ENCODE data around the gene FAHD1.

Gene FAHD1

DNA sequence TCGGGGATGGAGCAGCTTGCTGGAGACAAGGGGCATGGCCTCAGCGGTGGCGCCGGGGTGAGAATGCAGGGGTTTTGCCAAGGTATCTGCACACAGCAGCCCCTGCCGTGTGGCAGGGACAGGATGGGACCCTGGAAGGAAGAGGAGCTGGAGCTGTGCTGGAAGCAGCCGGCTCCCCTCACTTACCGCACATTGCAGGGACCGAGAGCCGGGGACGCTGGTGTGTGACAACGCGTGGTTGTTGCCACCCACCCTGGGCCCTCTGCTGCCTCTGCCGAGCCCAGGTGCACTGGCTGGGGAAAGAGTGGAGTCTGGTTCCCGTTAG is 41.2 kb upstream of the FAHD1 start:
- no peak for TF ChIP-seq GATA2 (IDR thresholded peaks at IDR 0.05; ENCODE audit: low read depth, low read length)
- no peak for TF ChIP-seq GATA3 (IDR thresholded peaks at IDR 0.05; ENCODE audit: low read depth, low read length)

DNA sequence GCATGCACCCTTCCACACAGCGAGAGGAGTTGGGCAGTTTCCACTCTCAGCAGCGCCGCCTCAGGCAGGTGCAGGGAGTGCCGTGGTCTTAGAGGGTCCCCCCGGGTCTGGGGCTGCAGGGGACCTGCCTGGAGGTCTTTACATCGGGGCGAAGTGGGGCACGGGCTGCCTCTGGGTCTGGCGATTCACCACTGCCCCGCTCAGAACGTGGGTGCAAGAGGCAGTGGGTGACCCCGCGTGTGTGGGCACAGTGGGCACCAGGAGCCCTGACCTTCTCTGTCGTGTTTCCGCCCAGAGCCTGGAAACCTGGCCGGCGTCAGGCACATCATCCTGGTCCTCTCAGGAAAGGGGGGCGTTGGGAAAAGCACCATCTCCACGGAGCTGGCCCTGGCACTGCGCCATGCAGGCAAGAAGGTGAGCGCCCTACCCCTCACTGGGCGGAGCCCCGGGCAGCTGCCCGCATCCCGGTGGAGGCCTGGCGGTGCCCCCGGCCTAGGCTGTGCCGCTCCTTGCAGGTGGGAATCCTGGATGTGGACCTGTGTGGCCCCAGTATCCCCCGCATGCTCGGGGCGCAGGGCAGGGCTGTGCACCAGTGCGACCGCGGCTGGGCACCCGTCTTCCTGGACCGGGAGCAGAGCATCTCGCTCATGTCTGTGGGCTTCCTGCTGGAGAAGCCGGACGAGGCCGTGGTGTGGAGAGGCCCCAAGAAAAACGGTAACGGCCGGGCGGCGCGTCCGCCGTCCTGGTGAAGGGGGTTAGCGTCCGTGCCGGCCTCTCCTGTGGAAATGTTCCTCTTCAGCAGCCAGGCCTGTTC is 40.6 kb upstream of the FAHD1 start:
- no peak for TF ChIP-seq GATA3 (IDR thresholded peaks at IDR 0.05; ENCODE audit: low read depth, low read length)
- no peak for TF ChIP-seq GATA2 (IDR thresholded peaks at IDR 0.05; ENCODE audit: low read depth, low read length)

DNA sequence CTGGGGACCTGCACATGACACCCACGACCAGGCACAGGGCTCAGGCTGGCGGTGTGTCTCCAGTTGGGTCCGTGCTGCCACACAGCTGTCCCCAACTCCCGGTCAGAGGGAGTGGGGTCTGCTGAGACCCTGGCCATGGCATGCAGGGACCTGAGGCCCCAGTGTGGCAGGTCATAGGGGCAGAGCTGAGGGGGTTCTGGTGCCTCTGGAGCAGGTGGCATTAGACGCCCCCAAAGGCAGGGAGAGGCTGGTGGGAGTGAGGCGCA is 40.0 kb upstream of the FAHD1 start:
- TF ChIP-seq GATA3 (IDR thresholded peaks at IDR 0.05; ENCODE audit: low read depth, low read length) (no peak), GATA2 (IDR thresholded peaks at IDR 0.05; ENCODE audit: low read depth, low read length) (no peak)

DNA sequence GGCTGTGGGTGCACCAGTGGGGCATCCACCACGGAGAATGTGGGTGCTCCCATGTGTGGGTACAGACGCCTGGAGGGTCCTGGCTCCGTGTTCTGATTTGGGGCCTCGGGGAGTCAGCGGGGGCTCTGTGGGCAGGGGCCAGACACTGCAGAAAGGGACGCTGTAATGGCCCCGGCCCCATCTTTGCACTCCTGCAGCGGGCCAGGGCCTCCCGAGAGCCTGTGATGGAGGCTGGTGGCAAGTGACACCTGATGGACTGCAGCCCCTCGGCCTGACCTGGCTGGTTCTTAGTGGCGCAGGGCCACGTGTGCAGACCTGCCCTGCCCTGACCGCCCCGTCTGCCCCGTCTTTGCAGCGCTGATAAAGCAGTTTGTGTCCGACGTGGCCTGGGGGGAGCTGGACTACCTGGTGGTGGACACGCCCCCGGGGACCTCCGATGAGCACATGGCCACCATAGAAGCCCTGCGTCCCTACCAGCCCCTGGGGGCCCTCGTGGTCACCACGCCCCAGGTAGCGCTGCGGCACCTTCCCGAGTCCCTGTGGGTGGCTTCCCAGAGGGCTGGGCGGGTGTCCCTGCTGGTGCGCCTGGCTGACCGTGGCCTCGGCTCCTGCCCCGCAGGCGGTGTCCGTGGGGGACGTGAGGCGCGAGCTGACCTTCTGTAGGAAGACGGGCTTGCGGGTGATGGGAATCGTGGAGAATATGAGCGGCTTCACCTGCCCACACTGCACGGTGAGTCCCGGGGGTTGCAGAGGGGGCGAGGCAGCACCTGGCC is 39.5 kb upstream of the FAHD1 start:
- no peak for TF ChIP-seq GATA2 (IDR thresholded peaks at IDR 0.05; ENCODE audit: low read depth, low read length)
- TF ChIP-seq GATA3 (IDR thresholded peaks at IDR 0.05; ENCODE audit: low read depth, low read length) = no peak

DNA sequence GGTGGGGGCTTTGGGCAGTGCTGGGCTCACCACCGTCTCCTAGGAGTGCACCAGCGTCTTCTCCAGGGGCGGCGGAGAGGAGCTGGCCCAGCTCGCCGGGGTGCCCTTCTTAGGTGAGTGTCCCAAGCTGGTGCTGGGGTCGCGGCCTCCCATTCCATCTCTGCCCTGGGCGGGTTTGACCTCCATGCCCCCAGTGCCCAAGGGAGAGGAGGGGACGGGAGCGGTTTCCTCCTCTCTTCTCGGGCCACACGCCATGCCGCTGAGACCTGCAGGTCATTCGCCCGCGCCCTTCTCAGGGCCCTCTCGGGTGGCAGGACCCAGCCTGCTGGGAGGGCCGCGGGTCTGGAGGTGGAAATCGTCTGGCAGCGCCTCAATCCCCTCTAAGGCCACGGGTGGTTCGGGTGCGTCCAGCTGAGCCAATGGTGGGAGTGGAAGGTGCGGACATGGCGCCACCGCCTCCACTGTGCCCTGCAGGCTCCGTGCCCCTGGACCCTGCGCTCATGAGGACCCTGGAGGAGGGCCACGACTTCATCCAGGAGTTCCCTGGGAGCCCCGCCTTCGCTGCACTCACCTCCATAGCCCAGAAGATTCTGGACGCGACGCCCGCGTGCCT is 38.8 kb upstream of the FAHD1 start:
- TF ChIP-seq GATA3 (IDR thresholded peaks at IDR 0.05; ENCODE audit: low read depth, low read length) (no peak), GATA2 (IDR thresholded peaks at IDR 0.05; ENCODE audit: low read depth, low read length) (no peak)

DNA sequence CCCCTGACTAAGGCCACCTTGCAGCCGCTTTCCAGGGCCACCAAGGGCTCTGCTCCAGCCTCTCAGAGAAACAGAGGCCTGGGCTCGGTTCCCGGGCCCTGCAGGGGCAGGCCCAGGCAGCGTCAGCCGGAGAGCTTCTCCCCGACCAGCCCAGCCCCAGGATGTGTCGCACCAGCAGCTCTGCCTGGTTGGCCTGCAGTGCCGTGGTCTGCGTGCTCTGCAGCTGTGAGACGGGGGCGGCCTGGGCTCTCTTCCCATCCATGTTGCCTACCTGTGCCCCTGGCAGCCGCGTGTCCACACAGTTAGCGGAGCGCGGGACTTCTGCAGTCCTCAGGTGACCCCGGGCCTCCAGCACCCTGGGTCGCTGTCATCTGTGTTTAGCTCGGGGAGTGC is 38.3 kb upstream of the FAHD1 start:
- TF ChIP-seq GATA3 (IDR thresholded peaks at IDR 0.05; ENCODE audit: low read depth, low read length) (no peak), GATA2 (IDR thresholded peaks at IDR 0.05; ENCODE audit: low read depth, low read length) (no peak)

DNA sequence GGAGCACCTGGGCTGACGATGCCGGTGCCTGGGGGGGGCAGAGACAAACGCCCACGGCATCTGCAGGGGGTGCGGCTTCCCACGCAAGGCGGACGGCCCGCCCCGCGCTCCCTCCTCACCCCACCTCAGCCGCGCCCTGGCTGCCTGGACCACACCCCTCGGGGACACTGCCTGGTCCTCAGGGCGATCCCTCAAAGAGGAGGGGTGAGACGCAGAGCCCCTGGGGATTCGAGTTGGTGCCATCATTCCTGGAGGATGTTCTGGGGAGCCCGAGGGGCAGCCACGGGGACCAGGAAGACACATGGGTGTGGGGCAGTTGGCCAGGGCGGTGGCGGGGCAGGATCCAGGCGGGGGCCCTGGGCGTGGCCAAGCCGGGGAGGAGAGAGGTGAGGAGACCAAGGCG is 37.4 kb upstream of the FAHD1 start:
- TF ChIP-seq GATA3 (IDR thresholded peaks at IDR 0.05; ENCODE audit: low read depth, low read length) = no peak
- no peak for TF ChIP-seq GATA2 (IDR thresholded peaks at IDR 0.05; ENCODE audit: low read depth, low read length)

DNA sequence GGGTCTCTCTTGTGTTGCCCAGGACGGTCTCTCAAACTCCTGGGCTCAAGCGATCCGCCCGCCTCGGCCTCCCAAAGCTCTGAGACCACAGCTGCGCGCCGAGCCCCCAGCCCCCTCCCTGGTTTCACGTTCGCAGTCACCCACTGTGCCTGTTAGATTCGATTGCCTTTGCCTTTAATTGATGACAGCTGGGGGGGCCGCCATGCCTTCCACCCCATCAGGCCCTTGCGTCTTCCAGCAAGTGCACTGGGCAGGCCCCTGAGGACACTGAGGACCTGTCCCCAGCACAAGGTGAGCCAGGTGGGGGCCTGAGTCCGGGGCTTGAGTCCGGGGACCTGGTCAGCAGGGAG is 36.8 kb upstream of the FAHD1 start:
- TF ChIP-seq GATA3 (IDR thresholded peaks at IDR 0.05; ENCODE audit: low read depth, low read length) (no peak), GATA2 (IDR thresholded peaks at IDR 0.05; ENCODE audit: low read depth, low read length) (no peak)

DNA sequence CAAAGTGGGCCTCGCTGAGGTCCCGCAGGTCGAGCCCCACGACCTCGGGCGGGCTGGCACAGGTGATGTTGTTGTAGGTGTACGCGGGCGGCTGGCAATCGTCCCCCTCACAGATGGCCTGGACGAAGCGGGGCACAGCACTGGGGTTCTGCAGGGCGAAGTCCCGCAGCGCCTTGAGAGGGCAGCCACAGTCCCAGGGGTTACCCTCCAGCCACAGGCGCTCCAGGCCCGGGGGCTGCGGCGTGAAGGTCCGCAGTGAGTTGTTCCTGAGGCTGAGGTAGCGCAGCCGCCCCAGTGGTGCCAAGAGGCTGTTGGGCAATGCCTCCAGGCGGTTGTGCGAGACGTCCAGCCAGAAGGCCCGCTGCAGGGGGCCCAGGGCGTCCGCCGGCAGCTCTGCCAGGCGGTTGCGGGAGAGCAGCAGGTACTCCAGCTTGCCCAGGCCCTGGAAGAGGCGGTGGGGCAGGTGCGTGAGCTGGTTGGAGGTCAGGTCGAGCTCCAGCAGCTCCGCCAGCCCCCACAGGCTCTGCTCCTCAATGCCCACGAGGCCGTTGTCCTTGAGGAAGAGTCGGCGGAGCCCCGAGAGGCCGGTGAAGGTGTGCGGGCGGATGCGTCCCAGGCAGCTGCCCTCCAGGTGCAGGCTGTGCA is 36.3 kb upstream of the FAHD1 start:
- no peak for TF ChIP-seq GATA2 (IDR thresholded peaks at IDR 0.05; ENCODE audit: low read depth, low read length)
- TF ChIP-seq GATA3 (IDR thresholded peaks at IDR 0.05; ENCODE audit: low read depth, low read length) = no peak

DNA sequence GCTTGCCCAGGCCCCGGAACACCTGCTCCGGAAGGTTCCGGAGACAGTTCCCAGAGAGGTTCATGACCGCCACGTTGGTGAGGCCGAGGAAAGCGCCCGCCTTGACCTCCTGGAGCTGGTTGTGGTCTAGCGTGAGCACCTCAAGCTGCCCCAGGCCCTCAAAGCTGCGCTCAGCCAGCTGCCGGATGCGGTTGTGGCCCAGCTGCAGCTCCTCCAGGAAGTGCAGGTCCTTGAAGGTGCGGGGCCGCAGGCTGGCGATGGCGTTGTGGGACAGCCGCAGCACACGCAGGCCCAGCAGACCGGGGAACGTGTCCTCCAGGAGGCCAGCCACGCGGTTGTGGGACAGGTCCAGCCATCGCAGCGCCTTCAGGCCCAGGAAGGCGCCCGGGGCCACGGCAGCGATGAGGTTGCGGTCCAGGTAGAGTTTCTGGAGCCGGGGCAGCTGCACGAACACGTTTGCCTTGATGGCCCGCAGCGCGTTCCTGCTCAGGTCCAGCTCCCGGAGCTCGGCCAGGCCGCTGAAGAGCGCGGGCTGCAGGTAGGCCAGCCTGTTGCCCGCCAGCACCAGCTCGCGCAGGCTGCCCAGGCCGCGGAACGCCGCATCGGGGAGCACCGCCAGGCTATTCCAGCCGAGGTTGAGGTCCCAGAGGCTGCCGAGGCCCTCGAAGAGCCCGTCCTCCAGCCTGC is 35.6 kb upstream of the FAHD1 start:
- TF ChIP-seq GATA3 (IDR thresholded peaks at IDR 0.05; ENCODE audit: low read depth, low read length) (no peak), GATA2 (IDR thresholded peaks at IDR 0.05; ENCODE audit: low read depth, low read length) (no peak)

DNA sequence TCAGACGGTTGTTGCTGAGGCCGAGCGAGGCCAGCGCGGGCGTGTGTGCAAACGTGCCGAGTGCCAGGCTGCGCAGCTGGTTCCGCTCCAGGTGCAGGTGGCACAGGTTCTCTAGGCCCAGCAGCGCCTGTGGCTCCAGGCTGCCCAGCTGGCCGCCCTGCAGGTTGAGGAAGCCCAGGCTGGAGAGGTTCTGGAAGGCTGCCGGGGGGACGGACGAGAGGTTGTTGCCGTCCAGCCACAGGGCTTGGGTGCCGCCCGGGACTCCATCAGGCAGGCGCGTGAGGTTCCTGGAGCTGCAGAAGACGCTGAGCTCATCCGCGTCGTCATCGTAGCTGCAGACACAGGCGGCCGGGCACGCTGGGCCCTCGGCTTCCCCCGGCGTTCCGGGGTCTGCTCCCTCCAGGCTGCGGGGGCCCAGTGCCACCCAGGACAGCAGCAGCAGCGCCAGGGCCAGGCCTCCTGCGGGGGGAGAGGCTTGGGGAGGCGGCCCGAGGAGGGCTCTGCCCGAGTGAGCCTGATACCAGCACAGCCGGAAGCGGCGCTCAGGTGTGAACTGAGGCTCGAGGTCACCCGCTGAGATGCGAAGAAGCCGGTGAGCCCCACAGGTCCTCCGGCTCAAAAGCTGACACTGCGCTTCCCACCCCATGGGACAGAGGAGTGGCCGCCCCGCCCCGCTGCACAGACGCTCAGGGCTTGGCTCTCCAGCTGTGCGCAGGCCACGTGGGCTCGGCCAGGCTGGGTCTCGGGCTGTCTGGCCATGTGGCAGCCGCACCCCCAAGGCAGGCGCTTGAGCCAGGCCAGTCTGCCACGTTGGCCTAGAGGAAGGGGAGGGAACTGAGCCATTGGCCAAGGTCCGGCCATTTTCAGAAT is 34.8 kb upstream of the FAHD1 start:
- no peak for TF ChIP-seq GATA2 (IDR thresholded peaks at IDR 0.05; ENCODE audit: low read depth, low read length)
- TF ChIP-seq GATA3 (IDR thresholded peaks at IDR 0.05; ENCODE audit: low read depth, low read length) = no peak

DNA sequence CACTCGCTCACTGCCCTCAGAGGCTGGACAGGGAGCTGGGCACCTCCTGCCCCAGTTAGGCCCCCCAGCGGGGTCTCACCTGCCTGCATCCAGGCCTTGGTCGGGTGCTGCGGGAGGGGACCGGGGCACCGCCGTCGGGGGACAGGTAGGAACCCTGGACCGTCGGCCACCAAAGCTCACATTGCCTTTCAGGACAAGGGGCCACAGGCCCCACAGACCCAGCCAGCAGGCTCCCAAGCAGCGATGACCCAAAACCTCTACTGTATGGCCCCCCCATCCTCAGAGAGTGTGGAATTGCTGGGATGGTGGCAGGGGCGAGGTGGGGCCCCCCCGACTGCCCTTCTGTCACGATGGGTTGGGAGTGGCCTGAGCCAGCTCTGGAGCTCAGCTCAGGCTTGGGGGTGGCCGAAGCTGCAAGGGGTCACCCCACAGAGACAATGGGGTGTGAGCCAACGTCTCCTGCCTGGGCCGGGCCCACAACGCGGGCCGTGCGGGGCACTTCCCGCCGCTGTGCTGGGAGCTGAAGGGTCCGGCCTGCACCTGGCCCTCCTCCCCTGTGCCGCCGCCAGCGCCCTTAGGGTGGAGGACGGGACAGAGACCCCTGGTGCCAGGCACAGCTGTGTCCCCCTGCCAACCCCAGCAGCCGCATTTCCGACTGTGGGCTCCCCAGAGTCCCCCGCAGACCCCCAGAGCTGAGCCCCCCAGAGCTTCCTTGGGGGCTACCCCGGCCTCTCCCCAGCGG is 34.0 kb upstream of the FAHD1 start:
- TF ChIP-seq GATA2 (IDR thresholded peaks at IDR 0.05; ENCODE audit: low read depth, low read length) (no peak), GATA3 (IDR thresholded peaks at IDR 0.05; ENCODE audit: low read depth, low read length) (no peak)
